Mesodermal cell (in vitro differentiated cells): Measurements from ENCODE around the gene TMEM53.
"Not testable (repeated sequence)": the region's sequence is repeated elsewhere in the genome, so short reads cannot be mapped to it uniquely, and the experiment has no call there.

Experiments
- H3K27ac ChIP-seq: 2 replicates; pipeline ENCODE4 v1.7.0; 2013; ENCODE audit warnings: mild to moderate bottlenecking, low read depth, low read length, moderate library complexity; ENCODE audit not compliant: severe bottlenecking
- H3K36me3 ChIP-seq: 2 replicates; pipeline ENCODE4 v1.7.1; 2013; ENCODE audit warnings: mild to moderate bottlenecking, low read length, moderate library complexity; ENCODE audit not compliant: control insufficient read depth, insufficient read depth
- H3K4me1 ChIP-seq: one replicate; pipeline ENCODE4 v1.7.1; 2013; ENCODE audit warnings: mild to moderate bottlenecking, low read length; ENCODE audit not compliant: insufficient read depth, control insufficient read depth, poor library complexity, severe bottlenecking
- H3K4me3 ChIP-seq: 2 replicates; pipeline ENCODE4 v1.7.0; 2013; ENCODE audit warnings: low read length, control low read depth, mild to moderate bottlenecking; ENCODE audit not compliant: insufficient read depth, poor library complexity, severe bottlenecking; ENCODE audit errors: extremely low read depth
- H3K9me3 ChIP-seq: 2 replicates; pipeline ENCODE4 v1.7.1; 2013; ENCODE audit warnings: mild to moderate bottlenecking, low read length, moderate library complexity; ENCODE audit not compliant: control insufficient read depth
- WGBS, 2 experiments: methylation state at CpG; one replicate each; pipeline ENCODE4 v1.1.5; 2013; ENCODE audit warnings: missing lambda C conversion rate in 2 of 2; ENCODE audit not compliant: insufficient coverage in 2 of 2; 5-methylcytosine and 5-hydroxymethylcytosine counted together

The TMEM53 gene

GRCh38 chr1:44672961-44673674 lies 1.2 kb downstream of the TMEM53 start:
- peak overlapping the region; percentile 60 for H3K4me3 ChIP-seq
- no peaks in the 10 kb centered on the region for H3K9me3 ChIP-seq
- no peaks in the 10 kb centered on the region for H3K36me3 ChIP-seq
- peaks cover 21% of the 10 kb centered on the region for H3K4me1 ChIP-seq
- H3K27ac ChIP-seq = peak overlapping the region; percentile 95
- 90 to 95% methylated on average over 6 to 8 of the region's 14 CpGs for WGBS, 2 experiments

GRCh38 chr1:44672254-44672955 lies 1.9 kb downstream of the TMEM53 start:
- H3K9me3 ChIP-seq = no peaks in the 10 kb centered on the region
- H3K4me1 ChIP-seq = peaks cover 21% of the 10 kb centered on the region
- H3K4me3 ChIP-seq = no peak overlapping the region
- 59 to 71% methylated on average over 9 to 11 of the region's 13 CpGs for WGBS, 2 experiments
- H3K36me3 ChIP-seq = no peaks in the 10 kb centered on the region
- peak overlapping the region; percentile 43 for H3K27ac ChIP-seq

GRCh38 chr1:44670751-44671640 lies 3.3 kb downstream of the TMEM53 start:
- no peaks in the 10 kb centered on the region for H3K9me3 ChIP-seq
- peaks cover 20% of the 10 kb centered on the region for H3K4me1 ChIP-seq
- 81 to 95% methylated on average over 7 to 9 of the region's 10 CpGs for WGBS, 2 experiments
- no peaks in the 10 kb centered on the region for H3K36me3 ChIP-seq
- no peak overlapping the region for H3K4me3 ChIP-seq
- H3K27ac ChIP-seq = no peak overlapping the region

- not testable (repeated sequence) for H3K4me1 ChIP-seq, H3K27ac ChIP-seq, H3K4me3 ChIP-seq, H3K9me3 ChIP-seq, H3K36me3 ChIP-seq
- WGBS, 2 experiments = 100% methylated on average over 1 of the region's 1 CpG
Observed at GRCh38 chr1:44666719-44667118, 7.6 kb downstream of the TMEM53 start.

- Histone ChIP-seq H3K4me3 (no peak overlapping the region), H3K36me3 (no peaks in the 10 kb centered on the region), H3K27ac (no peak overlapping the region), H3K4me1 (no peaks in the 10 kb centered on the region), H3K9me3 (no peaks in the 10 kb centered on the region)
- 90 to 98% methylated on average over 9 to 12 of the region's 12 CpGs for WGBS, 2 experiments
Observed at GRCh38 chr1:44664730-44665370, 9.4 kb downstream of the TMEM53 start.

GRCh38 chr1:44663417-44663816 lies 10.9 kb downstream of the TMEM53 start:
- Histone ChIP-seq H3K36me3 (no peaks in the 10 kb centered on the region), H3K9me3 (no peaks in the 10 kb centered on the region), H3K4me3 (no peak overlapping the region), H3K4me1 (no peaks in the 10 kb centered on the region), H3K27ac (no peak overlapping the region)
- WGBS, 2 experiments = 88 to 95% methylated on average over 5 of the region's 5 CpGs

- Histone ChIP-seq H3K9me3 (no peaks in the 10 kb centered on the region), H3K4me1 (no peaks in the 10 kb centered on the region), H3K4me3 (no peak overlapping the region), H3K27ac (no peak overlapping the region), H3K36me3 (no peaks in the 10 kb centered on the region)
- 85 to 88% methylated on average over 3 to 4 of the region's 5 CpGs for WGBS, 2 experiments
Observed at GRCh38 chr1:44662683-44663030, 11.6 kb downstream of the TMEM53 start.

- 85 to 89% methylated on average over 10 to 11 of the region's 15 CpGs for WGBS, 2 experiments
- Histone ChIP-seq H3K36me3 (no peaks in the 10 kb centered on the region), H3K27ac (no peak overlapping the region), H3K4me3 (no peak overlapping the region), H3K4me1 (no peaks in the 10 kb centered on the region), H3K9me3 (no peaks in the 10 kb centered on the region)
Observed at GRCh38 chr1:44661781-44662682, 12.2 kb downstream of the TMEM53 start.

- H3K4me1 ChIP-seq = no peaks in the 10 kb centered on the region
- no peaks in the 10 kb centered on the region for H3K36me3 ChIP-seq
- H3K4me3 ChIP-seq = no peak overlapping the region
- no peaks in the 10 kb centered on the region for H3K9me3 ChIP-seq
- no peak overlapping the region for H3K27ac ChIP-seq
- WGBS, 2 experiments = 86 to 87% methylated on average over 9 of the region's 9 CpGs
Observed at GRCh38 chr1:44660176-44660575, 14.1 kb downstream of the TMEM53 start.

GRCh38 chr1:44659566-44659965 lies 14.7 kb downstream of the TMEM53 start:
- 100% methylated on average over 1 to 2 of the region's 4 CpGs for WGBS, 2 experiments
- Histone ChIP-seq H3K36me3 (no peaks in the 10 kb centered on the region), H3K4me3 (no peak overlapping the region), H3K9me3 (no peaks in the 10 kb centered on the region), H3K4me1 (no peaks in the 10 kb centered on the region), H3K27ac (no peak overlapping the region)
